GM23338 (cell line): Measurements from ENCODE around the gene RAD51B. TPM values are rescaled to one million over a fixed set of nuclear protein-coding genes. Genes with fewer than 3 reads are reported as not detected.

Experiments
- ATAC-seq: fragments of 200-7000 bp; cut with Tn5 transposase; 3 replicates; pipeline ENCODE4 v1.9.1; 2020
- DNase-seq: peaks from one replicate; pipeline ENCODE4 v3.0.0-alpha.2; 2015; ENCODE audit warnings: low spot score
- H2AFZ ChIP-seq: fragments of 200-600 bp; sonication (generic); 2 replicates; pipeline ENCODE4 v1.8.0; 2016; ENCODE audit warnings: antibody characterized with exemption, mild to moderate bottlenecking, moderate library complexity
- H3F3A ChIP-seq: fragments of 200-600 bp; sonication (generic); replicated peaks from 2 replicates; pipeline ENCODE4 v1.8.0; 2017; ENCODE audit warnings: antibody characterized with exemption, mixed run types, low read depth
- H3K27ac ChIP-seq: fragments of 200-600 bp; sonication (generic); 2 replicates; pipeline ENCODE4 v1.6.1; 2016; ENCODE audit warnings: low read depth
- H3K27me3 ChIP-seq: fragments of 200-600 bp; sonication (generic); 2 replicates; pipeline ENCODE4 v1.8.0; 2016; ENCODE audit warnings: mild to moderate bottlenecking, mixed run types, moderate library complexity; ENCODE audit not compliant: insufficient read depth
- H3K36me3 ChIP-seq: fragments of 200-600 bp; sonication (generic); 2 replicates; pipeline ENCODE4 v1.8.0; 2016; ENCODE audit warnings: mild to moderate bottlenecking; ENCODE audit not compliant: insufficient read depth
- H3K4me1 ChIP-seq: fragments of 200-600 bp; sonication (generic); 2 replicates; pipeline ENCODE4 v1.8.0; 2016; ENCODE audit warnings: mild to moderate bottlenecking, moderate library complexity; ENCODE audit not compliant: insufficient read depth
- H3K4me2 ChIP-seq: fragments of 200-600 bp; sonication (generic); 2 replicates; pipeline ENCODE4 v1.7.1; 2017; ENCODE audit warnings: mixed run types
- H3K4me3 ChIP-seq: fragments of 200-600 bp; sonication (generic); 2 replicates; pipeline ENCODE4 v1.6.1; 2016; ENCODE audit warnings: mixed run types
- H3K79me2 ChIP-seq: fragments of 200-600 bp; sonication (generic); replicated peaks from 2 replicates; pipeline ENCODE4 v1.8.0; 2017; ENCODE audit warnings: mild to moderate bottlenecking; ENCODE audit not compliant: insufficient read depth
- H3K9me2 ChIP-seq: fragments of 200-600 bp; sonication (generic); 2 replicates; pipeline ENCODE4 v1.8.0; 2017; ENCODE audit not compliant: insufficient read depth
- H4K20me1 ChIP-seq: fragments of 200-600 bp; sonication (generic); replicated peaks from 2 replicates; pipeline ENCODE4 v1.8.0; 2017; ENCODE audit warnings: mild to moderate bottlenecking; ENCODE audit not compliant: insufficient read depth
- H3K27ac Mint-ChIP-seq: 2 replicates; pipeline ENCODE4 v1.8.0; 2020; ENCODE audit warnings: inconsistent platforms, mild to moderate bottlenecking, moderate library complexity, mixed read lengths
- H3K27me3 Mint-ChIP-seq: 3 replicates; pipeline ENCODE4 v1.8.0; 2022; ENCODE audit warnings: low read depth, mild to moderate bottlenecking, moderate library complexity, mixed read lengths, inconsistent platforms; ENCODE audit not compliant: insufficient read depth, poor library complexity
- H3K36me3 Mint-ChIP-seq: 3 replicates; pipeline ENCODE4 v1.8.0; 2021; ENCODE audit warnings: low read depth, mild to moderate bottlenecking, inconsistent platforms, moderate library complexity, mixed read lengths
- H3K4me1 Mint-ChIP-seq: 3 replicates; pipeline ENCODE4 v1.8.0; 2020; ENCODE audit warnings: mild to moderate bottlenecking, inconsistent platforms, mixed read lengths
- H3K4me3 Mint-ChIP-seq: 3 replicates; pipeline ENCODE4 v1.8.0; 2021; ENCODE audit warnings: moderate library complexity, mild to moderate bottlenecking, inconsistent platforms, mixed read lengths
- H3K9me3 Mint-ChIP-seq: 3 replicates; pipeline ENCODE4 v1.8.0; 2020; ENCODE audit warnings: moderate library complexity, mild to moderate bottlenecking, inconsistent platforms, mixed read lengths
- CREB1 ChIP-seq: fragments of 250-450 bp; sonication (Bioruptor Pico); IDR thresholded peaks from 2 replicates; pipeline ENCODE4 v1.5.0; 2020; ENCODE audit warnings: low read depth, mild to moderate bottlenecking, moderate library complexity
- EZH2 ChIP-seq: fragments of 200-600 bp; sonication (generic); IDR thresholded peaks from one replicate; pipeline ENCODE4 v1.8.0; 2017; ENCODE audit warnings: antibody characterized with exemption, mild to moderate bottlenecking, low read depth; ENCODE audit not compliant: unreplicated experiment
- EZH2phosphoT487 ChIP-seq: fragments of 200-600 bp; sonication (generic); IDR thresholded peaks from one replicate; pipeline ENCODE4 v1.8.1; 2018; ENCODE audit warnings: antibody characterized with exemption; ENCODE audit not compliant: unreplicated experiment
- JUNB ChIP-seq: IDR thresholded peaks from one replicate; pipeline ENCODE4 v1.6.1; 2016; ENCODE audit warnings: antibody characterized with exemption; ENCODE audit not compliant: unreplicated experiment
- NANOG ChIP-seq: IDR thresholded peaks from 2 replicates; pipeline ENCODE4 v1.6.1; 2016; ENCODE audit warnings: antibody characterized with exemption, borderline replicate concordance
- POLR2AphosphoS5 ChIP-seq: IDR thresholded peaks from 2 replicates; pipeline ENCODE4 v1.6.1; 2016; ENCODE audit warnings: antibody characterized with exemption, low read depth
- STAT1 ChIP-seq: IDR thresholded peaks from one replicate; pipeline ENCODE4 v1.6.1; 2016; ENCODE audit warnings: antibody characterized with exemption; ENCODE audit not compliant: unreplicated experiment
- ZNF114 ChIP-seq: fragments of 250-450 bp; sonication (Bioruptor Pico); IDR thresholded peaks from 2 replicates; pipeline ENCODE4 v1.5.0; 2020; ENCODE audit warnings: mild to moderate bottlenecking, moderate library complexity
- ZNF331 ChIP-seq: fragments of 250-450 bp; sonication (Bioruptor Pico); IDR thresholded peaks from 2 replicates; pipeline ENCODE4 v1.5.0; 2020; ENCODE audit warnings: low read depth, mild to moderate bottlenecking, moderate library complexity
- polyA plus RNA-seq: library from polyadenylated mRNA; unstranded; fragments of >200 nt; fragmentation: Nextera tagmentation; extraction: Ambion mirVana; gene quantifications from 2 replicates; pipeline ENCODE4 v1.2.1, GENCODE V29; 2016
- total RNA-seq: library from RNA; depleted of rRNA; stranded (reverse); fragments of >200 nt; shearing (Covaris generic); gene quantifications from 2 replicates; pipeline ENCODE4 v1.2.3, GENCODE V29; 2014
- TF ChIP-seq, protein P1 (sequence below), 2 experiments: fragments of 200-600 bp in 1 of 2; sonication (generic) in 1 of 2; conservative IDR thresholded peaks; 2 replicates each; pipeline versions ENCODE4 v1.5.1 to v1.6.1; 2016 to 2017; ENCODE audit warnings: antibody characterized with exemption in 2 of 2, low read depth in 2 of 2, mild to moderate bottlenecking in 2 of 2, moderate library complexity in 1 of 2
- TF ChIP-seq, protein P2 (sequence below): fragments of 250-450 bp; sonication (Bioruptor Pico); IDR thresholded peaks from 2 replicates; pipeline ENCODE4 v1.5.0; 2020; ENCODE audit warnings: mild to moderate bottlenecking, moderate library complexity
- TF ChIP-seq, protein P3 (sequence below): IDR thresholded peaks from one replicate; pipeline ENCODE4 v1.6.1; 2018; ENCODE audit warnings: antibody characterized with exemption; ENCODE audit not compliant: unreplicated experiment
- TF ChIP-seq, protein P4 (sequence below): IDR thresholded peaks from 2 replicates; pipeline ENCODE4 v1.6.1; 2016; ENCODE audit warnings: antibody characterized with exemption

RAD51B gene
- total and polyA plus RNA-seq, 2 experiments from 2014 or later: 15.7 to 29.1 TPM

DNA sequence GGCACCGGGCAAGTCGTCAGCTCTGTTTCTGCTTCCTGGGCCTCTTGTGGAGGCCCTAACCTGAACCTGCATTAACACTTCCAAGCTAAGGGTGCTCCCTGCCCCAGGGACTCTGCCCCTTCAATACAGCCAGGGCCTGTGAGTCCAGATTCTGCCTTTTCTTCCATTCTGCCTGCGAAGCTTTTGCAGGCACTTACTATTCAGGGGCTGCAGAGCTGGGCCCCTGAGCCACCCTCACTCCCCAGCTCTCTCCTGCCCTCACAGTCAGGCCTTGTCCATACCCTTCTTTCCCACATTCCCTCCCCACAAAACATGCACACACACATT is 872.2 kb downstream of the RAD51B start:
- DNase-seq (no peak), ATAC-seq (no peak)
- Histone ChIP-seq H3K4me3 (no peak overlapping the region), H3K27me3 (no peaks in the 10 kb centered on the region), H3K4me2 (no peak overlapping the region), H2AFZ (no peak overlapping the region), H3K27ac (no peak overlapping the region), H3K36me3 (no peaks in the 10 kb centered on the region), H3K79me2 (no peaks in the 10 kb centered on the region), H3K4me1 (peaks cover 15% of the 10 kb centered on the region), H3K9me2 (0 out of 2 replicates have a peak, but pooled peaks cover 5% of the 10 kb centered on the region), H4K20me1 (no peaks in the 10 kb centered on the region), H3F3A (no peaks in the 10 kb centered on the region)
- Mint-ChIP-seq H3K36me3 (peaks cover 3% of the 10 kb centered on the region; the same call in 1 of the 3 replicates), H3K27ac (no peak overlapping the region), H3K4me3 (no peak overlapping the region), H3K27me3 (peaks cover 31% of the 10 kb centered on the region), H3K4me1 (peaks cover 39% of the 10 kb centered on the region), H3K9me3 (peaks cover 4% of the 10 kb centered on the region; the same call in 2 of the 3 replicates)
- TF ChIP-seq, protein P1, sequence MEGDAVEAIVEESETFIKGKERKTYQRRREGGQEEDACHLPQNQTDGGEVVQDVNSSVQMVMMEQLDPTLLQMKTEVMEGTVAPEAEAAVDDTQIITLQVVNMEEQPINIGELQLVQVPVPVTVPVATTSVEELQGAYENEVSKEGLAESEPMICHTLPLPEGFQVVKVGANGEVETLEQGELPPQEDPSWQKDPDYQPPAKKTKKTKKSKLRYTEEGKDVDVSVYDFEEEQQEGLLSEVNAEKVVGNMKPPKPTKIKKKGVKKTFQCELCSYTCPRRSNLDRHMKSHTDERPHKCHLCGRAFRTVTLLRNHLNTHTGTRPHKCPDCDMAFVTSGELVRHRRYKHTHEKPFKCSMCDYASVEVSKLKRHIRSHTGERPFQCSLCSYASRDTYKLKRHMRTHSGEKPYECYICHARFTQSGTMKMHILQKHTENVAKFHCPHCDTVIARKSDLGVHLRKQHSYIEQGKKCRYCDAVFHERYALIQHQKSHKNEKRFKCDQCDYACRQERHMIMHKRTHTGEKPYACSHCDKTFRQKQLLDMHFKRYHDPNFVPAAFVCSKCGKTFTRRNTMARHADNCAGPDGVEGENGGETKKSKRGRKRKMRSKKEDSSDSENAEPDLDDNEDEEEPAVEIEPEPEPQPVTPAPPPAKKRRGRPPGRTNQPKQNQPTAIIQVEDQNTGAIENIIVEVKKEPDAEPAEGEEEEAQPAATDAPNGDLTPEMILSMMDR (conservative IDR thresholded peaks at IDR 0.05; ENCODE audit: low read depth in 2 of 2): no peak
- TF ChIP-seq STAT1: no peak
- TF ChIP-seq, protein P2, sequence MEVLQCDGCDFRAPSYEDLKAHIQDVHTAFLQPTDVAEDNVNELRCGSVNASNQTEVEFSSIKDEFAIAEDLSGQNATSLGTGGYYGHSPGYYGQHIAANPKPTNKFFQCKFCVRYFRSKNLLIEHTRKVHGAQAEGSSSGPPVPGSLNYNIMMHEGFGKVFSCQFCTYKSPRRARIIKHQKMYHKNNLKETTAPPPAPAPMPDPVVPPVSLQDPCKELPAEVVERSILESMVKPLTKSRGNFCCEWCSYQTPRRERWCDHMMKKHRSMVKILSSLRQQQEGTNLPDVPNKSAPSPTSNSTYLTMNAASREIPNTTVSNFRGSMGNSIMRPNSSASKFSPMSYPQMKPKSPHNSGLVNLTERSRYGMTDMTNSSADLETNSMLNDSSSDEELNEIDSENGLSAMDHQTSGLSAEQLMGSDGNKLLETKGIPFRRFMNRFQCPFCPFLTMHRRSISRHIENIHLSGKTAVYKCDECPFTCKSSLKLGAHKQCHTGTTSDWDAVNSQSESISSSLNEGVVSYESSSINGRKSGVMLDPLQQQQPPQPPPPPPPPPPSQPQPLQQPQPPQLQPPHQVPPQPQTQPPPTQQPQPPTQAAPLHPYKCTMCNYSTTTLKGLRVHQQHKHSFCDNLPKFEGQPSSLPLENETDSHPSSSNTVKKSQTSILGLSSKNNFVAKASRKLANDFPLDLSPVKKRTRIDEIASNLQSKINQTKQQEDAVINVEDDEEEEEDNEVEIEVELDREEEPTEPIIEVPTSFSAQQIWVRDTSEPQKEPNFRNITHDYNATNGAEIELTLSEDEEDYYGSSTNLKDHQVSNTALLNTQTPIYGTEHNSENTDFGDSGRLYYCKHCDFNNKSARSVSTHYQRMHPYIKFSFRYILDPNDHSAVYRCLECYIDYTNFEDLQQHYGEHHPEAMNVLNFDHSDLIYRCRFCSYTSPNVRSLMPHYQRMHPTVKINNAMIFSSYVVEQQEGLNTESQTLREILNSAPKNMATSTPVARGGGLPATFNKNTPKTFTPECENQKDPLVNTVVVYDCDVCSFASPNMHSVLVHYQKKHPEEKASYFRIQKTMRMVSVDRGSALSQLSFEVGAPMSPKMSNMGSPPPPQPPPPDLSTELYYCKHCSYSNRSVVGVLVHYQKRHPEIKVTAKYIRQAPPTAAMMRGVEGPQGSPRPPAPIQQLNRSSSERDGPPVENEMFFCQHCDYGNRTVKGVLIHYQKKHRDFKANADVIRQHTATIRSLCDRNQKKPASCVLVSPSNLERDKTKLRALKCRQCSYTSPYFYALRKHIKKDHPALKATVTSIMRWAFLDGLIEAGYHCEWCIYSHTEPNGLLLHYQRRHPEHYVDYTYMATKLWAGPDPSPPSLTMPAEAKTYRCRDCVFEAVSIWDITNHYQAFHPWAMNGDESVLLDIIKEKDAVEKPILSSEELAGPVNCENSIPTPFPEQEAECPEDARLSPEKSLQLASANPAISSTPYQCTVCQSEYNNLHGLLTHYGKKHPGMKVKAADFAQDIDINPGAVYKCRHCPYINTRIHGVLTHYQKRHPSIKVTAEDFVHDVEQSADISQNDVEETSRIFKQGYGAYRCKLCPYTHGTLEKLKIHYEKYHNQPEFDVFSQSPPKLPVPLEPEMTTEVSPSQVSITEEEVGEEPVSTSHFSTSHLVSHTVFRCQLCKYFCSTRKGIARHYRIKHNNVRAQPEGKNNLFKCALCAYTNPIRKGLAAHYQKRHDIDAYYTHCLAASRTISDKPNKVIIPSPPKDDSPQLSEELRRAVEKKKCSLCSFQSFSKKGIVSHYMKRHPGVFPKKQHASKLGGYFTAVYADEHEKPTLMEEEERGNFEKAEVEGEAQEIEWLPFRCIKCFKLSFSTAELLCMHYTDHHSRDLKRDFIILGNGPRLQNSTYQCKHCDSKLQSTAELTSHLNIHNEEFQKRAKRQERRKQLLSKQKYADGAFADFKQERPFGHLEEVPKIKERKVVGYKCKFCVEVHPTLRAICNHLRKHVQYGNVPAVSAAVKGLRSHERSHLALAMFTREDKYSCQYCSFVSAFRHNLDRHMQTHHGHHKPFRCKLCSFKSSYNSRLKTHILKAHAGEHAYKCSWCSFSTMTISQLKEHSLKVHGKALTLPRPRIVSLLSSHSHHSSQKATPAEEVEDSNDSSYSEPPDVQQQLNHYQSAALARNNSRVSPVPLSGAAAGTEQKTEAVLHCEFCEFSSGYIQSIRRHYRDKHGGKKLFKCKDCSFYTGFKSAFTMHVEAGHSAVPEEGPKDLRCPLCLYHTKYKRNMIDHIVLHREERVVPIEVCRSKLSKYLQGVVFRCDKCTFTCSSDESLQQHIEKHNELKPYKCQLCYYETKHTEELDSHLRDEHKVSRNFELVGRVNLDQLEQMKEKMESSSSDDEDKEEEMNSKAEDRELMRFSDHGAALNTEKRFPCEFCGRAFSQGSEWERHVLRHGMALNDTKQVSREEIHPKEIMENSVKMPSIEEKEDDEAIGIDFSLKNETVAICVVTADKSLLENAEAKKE (CRISPR knock-in tag): no peak
- no peak for TF ChIP-seq ZNF331
- TF ChIP-seq, protein P3, sequence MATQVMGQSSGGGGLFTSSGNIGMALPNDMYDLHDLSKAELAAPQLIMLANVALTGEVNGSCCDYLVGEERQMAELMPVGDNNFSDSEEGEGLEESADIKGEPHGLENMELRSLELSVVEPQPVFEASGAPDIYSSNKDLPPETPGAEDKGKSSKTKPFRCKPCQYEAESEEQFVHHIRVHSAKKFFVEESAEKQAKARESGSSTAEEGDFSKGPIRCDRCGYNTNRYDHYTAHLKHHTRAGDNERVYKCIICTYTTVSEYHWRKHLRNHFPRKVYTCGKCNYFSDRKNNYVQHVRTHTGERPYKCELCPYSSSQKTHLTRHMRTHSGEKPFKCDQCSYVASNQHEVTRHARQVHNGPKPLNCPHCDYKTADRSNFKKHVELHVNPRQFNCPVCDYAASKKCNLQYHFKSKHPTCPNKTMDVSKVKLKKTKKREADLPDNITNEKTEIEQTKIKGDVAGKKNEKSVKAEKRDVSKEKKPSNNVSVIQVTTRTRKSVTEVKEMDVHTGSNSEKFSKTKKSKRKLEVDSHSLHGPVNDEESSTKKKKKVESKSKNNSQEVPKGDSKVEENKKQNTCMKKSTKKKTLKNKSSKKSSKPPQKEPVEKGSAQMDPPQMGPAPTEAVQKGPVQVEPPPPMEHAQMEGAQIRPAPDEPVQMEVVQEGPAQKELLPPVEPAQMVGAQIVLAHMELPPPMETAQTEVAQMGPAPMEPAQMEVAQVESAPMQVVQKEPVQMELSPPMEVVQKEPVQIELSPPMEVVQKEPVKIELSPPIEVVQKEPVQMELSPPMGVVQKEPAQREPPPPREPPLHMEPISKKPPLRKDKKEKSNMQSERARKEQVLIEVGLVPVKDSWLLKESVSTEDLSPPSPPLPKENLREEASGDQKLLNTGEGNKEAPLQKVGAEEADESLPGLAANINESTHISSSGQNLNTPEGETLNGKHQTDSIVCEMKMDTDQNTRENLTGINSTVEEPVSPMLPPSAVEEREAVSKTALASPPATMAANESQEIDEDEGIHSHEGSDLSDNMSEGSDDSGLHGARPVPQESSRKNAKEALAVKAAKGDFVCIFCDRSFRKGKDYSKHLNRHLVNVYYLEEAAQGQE: no peak
- TF ChIP-seq JUNB: no peak
- no peak for TF ChIP-seq NANOG
- TF ChIP-seq, protein P4, sequence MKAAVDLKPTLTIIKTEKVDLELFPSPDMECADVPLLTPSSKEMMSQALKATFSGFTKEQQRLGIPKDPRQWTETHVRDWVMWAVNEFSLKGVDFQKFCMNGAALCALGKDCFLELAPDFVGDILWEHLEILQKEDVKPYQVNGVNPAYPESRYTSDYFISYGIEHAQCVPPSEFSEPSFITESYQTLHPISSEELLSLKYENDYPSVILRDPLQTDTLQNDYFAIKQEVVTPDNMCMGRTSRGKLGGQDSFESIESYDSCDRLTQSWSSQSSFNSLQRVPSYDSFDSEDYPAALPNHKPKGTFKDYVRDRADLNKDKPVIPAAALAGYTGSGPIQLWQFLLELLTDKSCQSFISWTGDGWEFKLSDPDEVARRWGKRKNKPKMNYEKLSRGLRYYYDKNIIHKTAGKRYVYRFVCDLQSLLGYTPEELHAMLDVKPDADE: no peak
- no peak for TF ChIP-seq CREB1 (CRISPR knock-in tag)
- TF ChIP-seq ZNF114 (CRISPR knock-in tag): no peak
- TF ChIP-seq EZH2: no peak
- no peak for TF ChIP-seq POLR2AphosphoS5
- no peak for TF ChIP-seq EZH2phosphoT487
